Nephron progenitor cell (in vitro differentiated cells): ENCODE data around the gene SOWAHA.
"Not testable (repeated sequence)": the region's sequence is repeated elsewhere in the genome, so short reads cannot be mapped to it uniquely, and the experiment has no call there.

Experiments used
- DNase-seq: peaks from one replicate; pipeline ENCODE4 v3.0.0; 2021
- H3K27ac Mint-ChIP-seq: 2 replicates; pipeline ENCODE4 v1.8.0; 2021; ENCODE audit warnings: mild to moderate bottlenecking, moderate library complexity, mixed read lengths
- H3K27me3 Mint-ChIP-seq: 2 replicates; pipeline ENCODE4 v1.8.0; 2021; ENCODE audit warnings: mild to moderate bottlenecking, low read depth, mixed read lengths; ENCODE audit not compliant: poor library complexity
- H3K36me3 Mint-ChIP-seq: 2 replicates; pipeline ENCODE4 v1.8.0; 2021; ENCODE audit warnings: low read depth, mixed read lengths
- H3K4me1 Mint-ChIP-seq: 2 replicates; pipeline ENCODE4 v1.8.0; 2021; ENCODE audit warnings: mixed read lengths
- H3K4me3 Mint-ChIP-seq: 2 replicates; pipeline ENCODE4 v1.8.0; 2021; ENCODE audit warnings: mild to moderate bottlenecking, moderate library complexity, mixed read lengths
- H3K9me3 Mint-ChIP-seq: 2 replicates; pipeline ENCODE4 v1.8.0; 2021; ENCODE audit warnings: mild to moderate bottlenecking, moderate library complexity, mixed read lengths
- CTCF ChIP-seq: fragments of 200-600 bp; sonication (generic); IDR thresholded peaks from 2 replicates; pipeline ENCODE4 v1.5.0; 2021; ENCODE audit warnings: antibody characterized with exemption

Gene SOWAHA

GRCh38 chr5:132848270-132848669 is 35.2 kb downstream of the SOWAHA start:
- DNase-seq = no peak
- Mint-ChIP-seq H3K9me3 (no peaks in the 10 kb centered on the region), H3K4me3 (no peak overlapping the region), H3K27ac (no peak overlapping the region), H3K36me3 (no peaks in the 10 kb centered on the region), H3K27me3 (peaks cover 14% of the 10 kb centered on the region), H3K4me1 (no peaks in the 10 kb centered on the region)
- no peak for TF ChIP-seq CTCF

GRCh38 chr5:132849347-132849746 is 36.2 kb downstream of the SOWAHA start:
- no peaks in the 10 kb centered on the region for H3K4me1 Mint-ChIP-seq
- H3K9me3 Mint-ChIP-seq = no peaks in the 10 kb centered on the region
- no peaks in the 10 kb centered on the region for H3K36me3 Mint-ChIP-seq
- no peak for DNase-seq
- H3K4me3 Mint-ChIP-seq = no peak overlapping the region
- no peak for TF ChIP-seq CTCF
- peaks cover 14% of the 10 kb centered on the region for H3K27me3 Mint-ChIP-seq
- H3K27ac Mint-ChIP-seq = no peak overlapping the region

- Mint-ChIP-seq H3K36me3 (no peaks in the 10 kb centered on the region), H3K27ac (no peak overlapping the region), H3K27me3 (peaks cover 14% of the 10 kb centered on the region), H3K4me3 (no peak overlapping the region), H3K4me1 (no peaks in the 10 kb centered on the region), H3K9me3 (no peaks in the 10 kb centered on the region)
- no peak for TF ChIP-seq CTCF
- no peak for DNase-seq
These were observed 37.0 kb downstream of the SOWAHA start for GRCh38 chr5:132850066-132850465.

GRCh38 chr5:132853323-132853722 is 40.2 kb downstream of the SOWAHA start:
- H3K9me3 Mint-ChIP-seq = no peaks in the 10 kb centered on the region
- no peaks in the 10 kb centered on the region for H3K4me1 Mint-ChIP-seq
- H3K27me3 Mint-ChIP-seq = peaks cover 19% of the 10 kb centered on the region
- no peak overlapping the region for H3K4me3 Mint-ChIP-seq
- H3K27ac Mint-ChIP-seq = no peak overlapping the region
- H3K36me3 Mint-ChIP-seq = no peaks in the 10 kb centered on the region
- TF ChIP-seq CTCF = no peak
- no peak for DNase-seq

- H3K9me3 Mint-ChIP-seq = no peaks in the 10 kb centered on the region
- H3K27ac Mint-ChIP-seq = no peak overlapping the region
- TF ChIP-seq CTCF = no peak
- no peak overlapping the region for H3K4me3 Mint-ChIP-seq
- H3K36me3 Mint-ChIP-seq = no peaks in the 10 kb centered on the region
- DNase-seq = no peak
- peaks cover 21% of the 10 kb centered on the region for H3K27me3 Mint-ChIP-seq
- no peaks in the 10 kb centered on the region for H3K4me1 Mint-ChIP-seq
These were observed 40.7 kb downstream of the SOWAHA start for GRCh38 chr5:132853790-132854189.

GRCh38 chr5:132854301-132854700 is 41.2 kb downstream of the SOWAHA start:
- DNase-seq = no peak
- H3K9me3 Mint-ChIP-seq = no peaks in the 10 kb centered on the region
- TF ChIP-seq CTCF = no peak
- no peaks in the 10 kb centered on the region for H3K36me3 Mint-ChIP-seq
- H3K4me3 Mint-ChIP-seq = no peak overlapping the region
- peaks cover 25% of the 10 kb centered on the region for H3K27me3 Mint-ChIP-seq
- H3K4me1 Mint-ChIP-seq = no peaks in the 10 kb centered on the region
- H3K27ac Mint-ChIP-seq = no peak overlapping the region

- H3K9me3 Mint-ChIP-seq, H3K4me3 Mint-ChIP-seq, DNase-seq, H3K27ac Mint-ChIP-seq, H3K4me1 Mint-ChIP-seq, H3K36me3 Mint-ChIP-seq: not testable (repeated sequence)
- peaks cover 22% of the 10 kb centered on the region for H3K27me3 Mint-ChIP-seq
These were observed 41.9 kb downstream of the SOWAHA start for GRCh38 chr5:132854992-132855391.
